Cardiac fibroblast (primary cell): ENCODE measurements around the gene PRMT2.
A peak's percentile ranks its signal among the peaks of the same experiment; 100 is the strongest.

Experiments used
- DNase-seq, 2 donors: peaks; one replicate each; pipeline versions ENCODE4 v3.0.0 to v3.0.0-alpha.2; 2010; ENCODE audit warnings: low read depth in 2 of 2
- H3K4me3 ChIP-seq, 2 donors: replicated peaks in 1 of 2; 1 replicate in 1 of 2; 2 replicates in 1 of 2; pipeline ENCODE4 v1.5.1; 2011; ENCODE audit warnings: low read depth in 2 of 2, low read length in 2 of 2, mild to moderate bottlenecking in 2 of 2, moderate library complexity in 1 of 2
- CTCF ChIP-seq: IDR thresholded peaks from one replicate; pipeline ENCODE4 v1.5.1; 2011; ENCODE audit warnings: low read depth, mild to moderate bottlenecking, low read length, inconsistent platforms

PRMT2 gene

GRCh38 chr21:46606427-46606813, 29.1 kb upstream of the PRMT2 start:
- no peak overlapping the region for H3K4me3 ChIP-seq
- TF ChIP-seq CTCF: no peak
- DNase-seq: no peak

GRCh38 chr21:46607636-46608035, 27.8 kb upstream of the PRMT2 start:
- no peak for TF ChIP-seq CTCF
- no peak for DNase-seq
- H3K4me3 ChIP-seq: no peak overlapping the region

GRCh38 chr21:46608672-46609111, 26.8 kb upstream of the PRMT2 start:
- DNase-seq: no peak
- no peak overlapping the region for H3K4me3 ChIP-seq
- TF ChIP-seq CTCF: no peak

GRCh38 chr21:46610018-46610701, 25.3 kb upstream of the PRMT2 start:
- TF ChIP-seq CTCF: no peak
- no peak overlapping the region for H3K4me3 ChIP-seq
- peak in 1 of 2 donors; percentile 19 for DNase-seq

GRCh38 chr21:46613391-46613790, 22.1 kb upstream of the PRMT2 start:
- peak in 1 of 2 donors; percentile 21 for DNase-seq
- TF ChIP-seq CTCF: no peak
- no peak overlapping the region for H3K4me3 ChIP-seq

GRCh38 chr21:46616050-46616449, 19.4 kb upstream of the PRMT2 start:
- no peak for DNase-seq
- H3K4me3 ChIP-seq: no peak overlapping the region
- no peak for TF ChIP-seq CTCF

- TF ChIP-seq CTCF: no peak
- DNase-seq: no peak
These were observed 18.8 kb upstream of the PRMT2 start for GRCh38 chr21:46616656-46617055.

More at GRCh38 chr21:46616656-46617055, 18.8 kb upstream of the PRMT2 start:
- H3K4me3 ChIP-seq: no peak overlapping the region
